HEK293 (cell line): Measurements from ENCODE around the gene MAPK8IP3.

Source experiments
- CTCF ChIA-PET: fragments of 350-600 bp; formaldehyde crosslinking; extraction: SDS; loops from one replicate; lab custom pipeline; 2021; ENCODE audit warnings: antibody characterized with exemption; lab: Yijun Ruan, JAX
- POLR2A ChIA-PET: fragments of 300-600 bp; formaldehyde crosslinking; extraction: SDS; loops from one replicate; lab custom pipeline; 2020; ENCODE audit warnings: antibody characterized with exemption, inconsistent platforms; lab: Yijun Ruan, JAX
- H3K27ac ChIP-seq: fragments of 200-500 bp; sonication (Bioruptor generic); 2 replicates; pipeline ENCODE4 v1.5.1; 2014; ENCODE audit warnings: low read depth, low read length, control low read depth, inconsistent platforms; ENCODE audit errors: extremely low read depth
- H3K36me3 ChIP-seq, 2 experiments: fragments of 200-500 bp in 1 of 2; sonication (Bioruptor generic) in 1 of 2; 1 replicate in 1 of 2; 2 replicates in 1 of 2; pipeline ENCODE4 v1.5.1; 2014 to 2017; ENCODE audit warnings: inconsistent platforms in 2 of 2, low read length in 2 of 2; ENCODE audit not compliant: control insufficient read depth in 2 of 2, insufficient read depth in 1 of 2
- H3K4me1 ChIP-seq: fragments of 200-500 bp; sonication (Bioruptor generic); 2 replicates; pipeline ENCODE4 v1.5.1; 2014; ENCODE audit warnings: mild to moderate bottlenecking, low read length, inconsistent platforms; ENCODE audit not compliant: control insufficient read depth, insufficient read depth
- H3K4me3 ChIP-seq: 2 replicates; pipeline ENCODE4 v1.5.1; 2011; ENCODE audit warnings: low read depth, mild to moderate bottlenecking, control low read depth, low read length, moderate library complexity
- H3K9me3 ChIP-seq: fragments of 200-500 bp; sonication (Bioruptor generic); 2 replicates; pipeline ENCODE4 v1.5.1; 2014; ENCODE audit warnings: low read depth, low read length, inconsistent platforms; ENCODE audit not compliant: control insufficient read depth, insufficient read depth
- GLIS1 ChIP-seq: fragments of 450-650 bp; formaldehyde crosslinking; IDR thresholded peaks from 2 replicates; pipeline ENCODE4 v1.5.1; 2016; ENCODE audit warnings: missing biosample characterization, missing genetic modification characterization
- KLF7 ChIP-seq: fragments of 450-650 bp; formaldehyde crosslinking; IDR thresholded peaks from 2 replicates; pipeline ENCODE4 v1.5.1; 2016; ENCODE audit warnings: missing biosample characterization, missing genetic modification characterization, borderline replicate concordance
- MEIS1 ChIP-seq: sonication (generic); formaldehyde crosslinking; IDR thresholded peaks from 2 replicates; pipeline ENCODE4 v1.8.1; 2022; ENCODE audit warnings: missing genetic modification reagents, mild to moderate bottlenecking, borderline replicate concordance
- SCRT1 ChIP-seq: fragments of 450-650 bp; formaldehyde crosslinking; IDR thresholded peaks from 2 replicates; pipeline ENCODE4 v1.5.1; 2016; ENCODE audit warnings: missing biosample characterization, missing genetic modification characterization, borderline replicate concordance
- WT1 ChIP-seq: fragments of 450-650 bp; formaldehyde crosslinking; IDR thresholded peaks from 2 replicates; pipeline ENCODE4 v1.5.1; 2016; ENCODE audit warnings: missing biosample characterization, missing genetic modification characterization
- ZBTB17 ChIP-seq: fragments of 450-650 bp; formaldehyde crosslinking; IDR thresholded peaks from 2 replicates; pipeline ENCODE4 v1.5.1; 2016; ENCODE audit warnings: missing biosample characterization, missing genetic modification characterization
- ZEB2 ChIP-seq: fragments of 450-650 bp; formaldehyde crosslinking; IDR thresholded peaks from 2 replicates; pipeline ENCODE4 v1.5.1; 2016; ENCODE audit warnings: missing biosample characterization, missing genetic modification characterization
- ZFHX2 ChIP-seq: fragments of 450-650 bp; formaldehyde crosslinking; conservative IDR thresholded peaks from 2 replicates; pipeline ENCODE4 v1.5.1; 2016; ENCODE audit warnings: missing biosample characterization, missing genetic modification characterization
- ZFP3 ChIP-seq: fragments of 450-650 bp; formaldehyde crosslinking; IDR thresholded peaks from 2 replicates; pipeline ENCODE4 v1.5.1; 2016; ENCODE audit warnings: low read depth, missing biosample characterization, missing genetic modification characterization
- ZNF140 ChIP-seq: fragments of 450-650 bp; formaldehyde crosslinking; IDR thresholded peaks from 2 replicates; pipeline ENCODE4 v1.5.1; 2016; ENCODE audit warnings: missing biosample characterization, missing genetic modification characterization
- ZNF146 ChIP-seq: fragments of 450-650 bp; formaldehyde crosslinking; IDR thresholded peaks from 2 replicates; pipeline ENCODE4 v1.5.1; 2016; ENCODE audit warnings: missing biosample characterization, missing genetic modification characterization
- ZNF175 ChIP-seq: fragments of 450-650 bp; formaldehyde crosslinking; IDR thresholded peaks from 2 replicates; pipeline ENCODE4 v1.5.1; 2016; ENCODE audit warnings: missing biosample characterization, missing genetic modification characterization
- ZNF341 ChIP-seq: fragments of 450-650 bp; formaldehyde crosslinking; IDR thresholded peaks from 2 replicates; pipeline ENCODE4; 2016; ENCODE audit warnings: low read depth, missing biosample characterization, missing genetic modification characterization
- ZNF37A ChIP-seq: fragments of 450-650 bp; IDR thresholded peaks from 2 replicates; pipeline ENCODE4 v1.5.1; 2018; ENCODE audit warnings: missing biosample characterization, missing genetic modification characterization
- ZNF558 ChIP-seq: fragments of 450-650 bp; formaldehyde crosslinking; IDR thresholded peaks from 2 replicates; pipeline ENCODE4 v1.5.1; 2016; ENCODE audit warnings: missing biosample characterization, missing genetic modification characterization
- ZNF707 ChIP-seq: fragments of 450-650 bp; formaldehyde crosslinking; IDR thresholded peaks from 2 replicates; pipeline ENCODE4 v1.5.1; 2016; ENCODE audit warnings: missing biosample characterization, missing genetic modification characterization
- ZNF792 ChIP-seq: fragments of 450-650 bp; formaldehyde crosslinking; IDR thresholded peaks from 2 replicates; pipeline ENCODE4 v1.5.1; 2016; ENCODE audit warnings: missing biosample characterization, missing genetic modification characterization
- TF ChIP-seq, protein P1 (sequence below): fragments of 450-650 bp; formaldehyde crosslinking; IDR thresholded peaks from 2 replicates; pipeline ENCODE4 v1.5.1; 2016; ENCODE audit warnings: missing biosample characterization, missing genetic modification characterization, borderline replicate concordance
- TF ChIP-seq, protein P2 (sequence below): fragments of 450-650 bp; formaldehyde crosslinking; optimal IDR thresholded peaks from 2 replicates; pipeline ENCODE3; 2016; ENCODE audit warnings: missing biosample characterization, mild to moderate bottlenecking, missing genetic modification characterization
- TF ChIP-seq, protein P3 (sequence below): fragments of 450-650 bp; formaldehyde crosslinking; conservative IDR thresholded peaks from 2 replicates; pipeline ENCODE4 v1.5.1; 2016; ENCODE audit warnings: low read depth, missing biosample characterization, missing genetic modification characterization
- TF ChIP-seq, protein P4 (sequence below): fragments of 450-650 bp; formaldehyde crosslinking; IDR thresholded peaks from 2 replicates; pipeline ENCODE4 v1.5.1; 2016; ENCODE audit warnings: missing biosample characterization, missing genetic modification characterization
- TF ChIP-seq, protein P5 (sequence below): IDR thresholded peaks from 2 replicates; pipeline ENCODE4 v1.6.1; 2011; ENCODE audit warnings: mild to moderate bottlenecking, low read depth, low read length, borderline replicate concordance

Gene MAPK8IP3

DNA sequence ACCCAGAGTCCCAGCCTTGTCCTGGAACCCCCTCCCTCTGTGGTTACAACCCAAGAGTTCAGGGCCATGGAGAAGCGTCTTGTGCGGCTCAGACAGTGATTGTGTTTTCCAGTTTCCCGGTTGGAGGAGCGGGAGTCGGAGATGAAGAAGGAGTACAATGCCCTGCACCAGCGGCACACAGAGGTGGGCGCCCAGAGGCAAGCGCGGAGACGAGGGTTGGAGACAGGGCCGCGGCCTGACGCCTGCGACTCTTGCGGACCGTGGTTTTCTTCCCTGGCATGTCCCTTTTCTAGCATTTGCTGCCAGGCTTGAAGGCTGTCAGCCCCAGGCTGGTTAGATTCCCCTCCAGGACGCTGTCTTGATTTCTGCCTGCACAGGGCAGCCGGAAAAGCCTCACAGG, 23.0 kb downstream of the MAPK8IP3 start (continued):
- no peak for TF ChIP-seq MEIS1
- TF ChIP-seq, protein P1, sequence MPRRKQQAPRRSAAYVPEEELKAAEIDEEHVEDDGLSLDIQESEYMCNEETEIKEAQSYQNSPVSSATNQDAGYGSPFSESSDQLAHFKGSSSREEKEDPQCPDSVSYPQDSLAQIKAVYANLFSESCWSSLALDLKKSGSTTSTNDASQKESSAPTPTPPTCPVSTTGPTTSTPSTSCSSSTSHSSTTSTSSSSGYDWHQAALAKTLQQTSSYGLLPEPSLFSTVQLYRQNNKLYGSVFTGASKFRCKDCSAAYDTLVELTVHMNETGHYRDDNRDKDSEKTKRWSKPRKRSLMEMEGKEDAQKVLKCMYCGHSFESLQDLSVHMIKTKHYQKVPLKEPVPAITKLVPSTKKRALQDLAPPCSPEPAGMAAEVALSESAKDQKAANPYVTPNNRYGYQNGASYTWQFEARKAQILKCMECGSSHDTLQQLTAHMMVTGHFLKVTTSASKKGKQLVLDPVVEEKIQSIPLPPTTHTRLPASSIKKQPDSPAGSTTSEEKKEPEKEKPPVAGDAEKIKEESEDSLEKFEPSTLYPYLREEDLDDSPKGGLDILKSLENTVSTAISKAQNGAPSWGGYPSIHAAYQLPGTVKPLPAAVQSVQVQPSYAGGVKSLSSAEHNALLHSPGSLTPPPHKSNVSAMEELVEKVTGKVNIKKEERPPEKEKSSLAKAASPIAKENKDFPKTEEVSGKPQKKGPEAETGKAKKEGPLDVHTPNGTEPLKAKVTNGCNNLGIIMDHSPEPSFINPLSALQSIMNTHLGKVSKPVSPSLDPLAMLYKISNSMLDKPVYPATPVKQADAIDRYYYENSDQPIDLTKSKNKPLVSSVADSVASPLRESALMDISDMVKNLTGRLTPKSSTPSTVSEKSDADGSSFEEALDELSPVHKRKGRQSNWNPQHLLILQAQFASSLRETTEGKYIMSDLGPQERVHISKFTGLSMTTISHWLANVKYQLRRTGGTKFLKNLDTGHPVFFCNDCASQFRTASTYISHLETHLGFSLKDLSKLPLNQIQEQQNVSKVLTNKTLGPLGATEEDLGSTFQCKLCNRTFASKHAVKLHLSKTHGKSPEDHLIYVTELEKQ (tag by site-specific recombination) = no peak
- TF ChIP-seq ZNF707 = no peak
- TF ChIP-seq ZNF146 (tag by site-specific recombination) = no peak
- no peak for TF ChIP-seq ZNF341 (tag by site-specific recombination)
- TF ChIP-seq ZFHX2 (tag by site-specific recombination) = no peak
- no peak for TF ChIP-seq ZNF558 (tag by site-specific recombination)

DNA sequence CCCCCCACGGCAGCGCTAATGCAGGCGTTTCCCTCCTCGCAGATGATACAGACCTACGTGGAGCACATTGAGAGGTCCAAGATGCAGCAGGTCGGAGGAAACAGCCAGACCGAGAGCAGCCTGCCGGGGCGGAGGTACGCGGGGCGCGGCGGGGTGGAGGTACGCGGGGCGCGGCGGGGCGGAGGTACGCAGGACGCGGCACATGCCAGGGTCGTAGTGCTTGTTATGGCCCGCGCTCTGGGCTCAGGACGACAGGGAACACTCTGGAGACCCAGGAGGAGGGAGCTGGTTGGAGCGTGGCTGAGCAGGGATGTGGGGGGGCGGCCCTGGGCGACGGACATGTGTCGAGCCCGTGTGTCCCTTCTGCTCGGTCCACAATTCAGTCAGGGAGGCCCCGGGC, 23.4 kb downstream of the MAPK8IP3 start:
- no peaks in the 10 kb centered on the region for H3K4me1 ChIP-seq
- POLR2A ChIA-PET = no interaction called here
- H3K4me3 ChIP-seq = no peak overlapping the region
- no peak for TF ChIP-seq ZNF792 (tag by site-specific recombination)
- TF ChIP-seq, protein P2, sequence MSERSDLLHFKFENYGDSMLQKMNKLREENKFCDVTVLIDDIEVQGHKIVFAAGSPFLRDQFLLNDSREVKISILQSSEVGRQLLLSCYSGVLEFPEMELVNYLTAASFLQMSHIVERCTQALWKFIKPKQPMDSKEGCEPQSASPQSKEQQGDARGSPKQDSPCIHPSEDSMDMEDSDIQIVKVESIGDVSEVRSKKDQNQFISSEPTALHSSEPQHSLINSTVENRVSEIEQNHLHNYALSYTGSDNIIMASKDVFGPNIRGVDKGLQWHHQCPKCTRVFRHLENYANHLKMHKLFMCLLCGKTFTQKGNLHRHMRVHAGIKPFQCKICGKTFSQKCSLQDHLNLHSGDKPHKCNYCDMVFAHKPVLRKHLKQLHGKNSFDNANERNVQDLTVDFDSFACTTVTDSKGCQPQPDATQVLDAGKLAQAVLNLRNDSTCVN = no peak
- TF ChIP-seq, protein P3, sequence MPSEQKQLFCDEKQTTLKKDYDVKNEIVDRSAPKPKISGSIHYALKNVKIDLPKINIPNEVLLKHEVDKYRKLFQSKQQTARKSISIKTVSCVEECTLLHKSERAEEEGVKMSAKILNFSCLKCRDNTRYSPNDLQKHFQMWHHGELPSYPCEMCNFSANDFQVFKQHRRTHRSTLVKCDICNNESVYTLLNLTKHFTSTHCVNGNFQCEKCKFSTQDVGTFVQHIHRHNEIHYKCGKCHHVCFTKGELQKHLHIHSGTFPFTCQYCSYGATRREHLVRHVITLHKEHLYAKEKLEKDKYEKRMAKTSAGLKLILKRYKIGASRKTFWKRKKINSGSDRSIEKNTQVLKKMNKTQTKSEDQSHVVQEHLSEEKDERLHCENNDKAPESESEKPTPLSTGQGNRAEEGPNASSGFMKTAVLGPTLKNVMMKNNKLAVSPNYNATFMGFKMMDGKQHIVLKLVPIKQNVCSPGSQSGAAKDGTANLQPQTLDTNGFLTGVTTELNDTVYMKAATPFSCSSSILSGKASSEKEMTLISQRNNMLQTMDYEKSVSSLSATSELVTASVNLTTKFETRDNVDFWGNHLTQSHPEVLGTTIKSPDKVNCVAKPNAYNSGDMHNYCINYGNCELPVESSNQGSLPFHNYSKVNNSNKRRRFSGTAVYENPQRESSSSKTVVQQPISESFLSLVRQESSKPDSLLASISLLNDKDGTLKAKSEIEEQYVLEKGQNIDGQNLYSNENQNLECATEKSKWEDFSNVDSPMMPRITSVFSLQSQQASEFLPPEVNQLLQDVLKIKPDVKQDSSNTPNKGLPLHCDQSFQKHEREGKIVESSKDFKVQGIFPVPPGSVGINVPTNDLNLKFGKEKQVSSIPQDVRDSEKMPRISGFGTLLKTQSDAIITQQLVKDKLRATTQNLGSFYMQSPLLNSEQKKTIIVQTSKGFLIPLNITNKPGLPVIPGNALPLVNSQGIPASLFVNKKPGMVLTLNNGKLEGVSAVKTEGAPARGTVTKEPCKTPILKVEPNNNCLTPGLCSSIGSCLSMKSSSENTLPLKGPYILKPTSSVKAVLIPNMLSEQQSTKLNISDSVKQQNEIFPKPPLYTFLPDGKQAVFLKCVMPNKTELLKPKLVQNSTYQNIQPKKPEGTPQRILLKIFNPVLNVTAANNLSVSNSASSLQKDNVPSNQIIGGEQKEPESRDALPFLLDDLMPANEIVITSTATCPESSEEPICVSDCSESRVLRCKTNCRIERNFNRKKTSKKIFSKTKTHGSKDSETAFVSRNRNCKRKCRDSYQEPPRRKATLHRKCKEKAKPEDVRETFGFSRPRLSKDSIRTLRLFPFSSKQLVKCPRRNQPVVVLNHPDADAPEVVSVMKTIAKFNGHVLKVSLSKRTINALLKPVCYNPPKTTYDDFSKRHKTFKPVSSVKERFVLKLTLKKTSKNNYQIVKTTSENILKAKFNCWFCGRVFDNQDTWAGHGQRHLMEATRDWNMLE (tag by site-specific recombination) = no peak
- no peak for TF ChIP-seq KLF7
- TF ChIP-seq ZNF140 (tag by site-specific recombination) = no peak
- TF ChIP-seq, all 188 proteins: peak for 0
- H3K9me3 ChIP-seq = no peaks in the 10 kb centered on the region
- H3K27ac ChIP-seq = no peak overlapping the region
- peaks cover 6 to 81% of the 10 kb centered on the region in 2 experiments; a peak in 2 of 3 replicates for H3K36me3 ChIP-seq
- CTCF ChIA-PET = no interaction called here

DNA sequence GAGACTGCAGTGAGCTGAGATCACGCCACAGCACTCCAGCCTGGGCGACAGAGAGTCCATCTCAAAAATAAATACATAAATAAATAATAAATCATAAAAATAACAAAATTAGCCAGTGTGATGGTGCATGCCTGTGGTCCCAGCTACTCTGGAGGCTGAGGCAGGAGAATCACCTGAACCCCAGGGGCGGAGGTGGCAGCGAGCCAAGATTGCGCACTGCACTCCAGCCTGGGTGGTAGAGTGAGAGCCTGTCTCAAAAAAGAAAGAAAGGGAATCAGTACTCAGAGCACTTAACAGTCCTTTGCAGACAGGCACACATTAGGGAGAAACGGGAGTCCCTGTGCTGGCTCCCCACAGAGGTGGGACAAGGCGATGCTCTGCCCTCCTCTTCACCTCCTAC, 25.1 kb downstream of the MAPK8IP3 start:
- H3K27ac ChIP-seq = no peak overlapping the region
- peaks cover 6 to 88% of the 10 kb centered on the region in 2 experiments; a peak in 2 of 3 replicates for H3K36me3 ChIP-seq
- H3K4me1 ChIP-seq = no peaks in the 10 kb centered on the region
- no peaks in the 10 kb centered on the region for H3K9me3 ChIP-seq
- CTCF ChIA-PET = no interaction called here
- POLR2A ChIA-PET = no interaction called here
- H3K4me3 ChIP-seq = no peak overlapping the region
- TF ChIP-seq ZNF37A (tag by site-specific recombination) (no peak), WT1 (no peak), ZFP3 (no peak), GLIS1 (tag by site-specific recombination) (no peak), SCRT1 (no peak), ZNF175 (no peak), ZBTB17 (tag by site-specific recombination) (no peak), ZEB2 (tag by site-specific recombination) (no peak)
- TF ChIP-seq, protein P4, sequence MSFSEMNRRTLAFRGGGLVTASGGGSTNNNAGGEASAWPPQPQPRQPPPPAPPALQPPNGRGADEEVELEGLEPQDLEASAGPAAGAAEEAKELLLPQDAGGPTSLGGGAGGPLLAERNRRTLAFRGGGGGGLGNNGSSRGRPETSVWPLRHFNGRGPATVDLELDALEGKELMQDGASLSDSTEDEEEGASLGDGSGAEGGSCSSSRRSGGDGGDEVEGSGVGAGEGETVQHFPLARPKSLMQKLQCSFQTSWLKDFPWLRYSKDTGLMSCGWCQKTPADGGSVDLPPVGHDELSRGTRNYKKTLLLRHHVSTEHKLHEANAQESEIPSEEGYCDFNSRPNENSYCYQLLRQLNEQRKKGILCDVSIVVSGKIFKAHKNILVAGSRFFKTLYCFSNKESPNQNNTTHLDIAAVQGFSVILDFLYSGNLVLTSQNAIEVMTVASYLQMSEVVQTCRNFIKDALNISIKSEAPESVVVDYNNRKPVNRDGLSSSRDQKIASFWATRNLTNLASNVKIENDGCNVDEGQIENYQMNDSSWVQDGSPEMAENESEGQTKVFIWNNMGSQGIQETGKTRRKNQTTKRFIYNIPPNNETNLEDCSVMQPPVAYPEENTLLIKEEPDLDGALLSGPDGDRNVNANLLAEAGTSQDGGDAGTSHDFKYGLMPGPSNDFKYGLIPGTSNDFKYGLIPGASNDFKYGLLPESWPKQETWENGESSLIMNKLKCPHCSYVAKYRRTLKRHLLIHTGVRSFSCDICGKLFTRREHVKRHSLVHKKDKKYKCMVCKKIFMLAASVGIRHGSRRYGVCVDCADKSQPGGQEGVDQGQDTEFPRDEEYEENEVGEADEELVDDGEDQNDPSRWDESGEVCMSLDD (tag by site-specific recombination) = no peak
- TF ChIP-seq, protein P5, sequence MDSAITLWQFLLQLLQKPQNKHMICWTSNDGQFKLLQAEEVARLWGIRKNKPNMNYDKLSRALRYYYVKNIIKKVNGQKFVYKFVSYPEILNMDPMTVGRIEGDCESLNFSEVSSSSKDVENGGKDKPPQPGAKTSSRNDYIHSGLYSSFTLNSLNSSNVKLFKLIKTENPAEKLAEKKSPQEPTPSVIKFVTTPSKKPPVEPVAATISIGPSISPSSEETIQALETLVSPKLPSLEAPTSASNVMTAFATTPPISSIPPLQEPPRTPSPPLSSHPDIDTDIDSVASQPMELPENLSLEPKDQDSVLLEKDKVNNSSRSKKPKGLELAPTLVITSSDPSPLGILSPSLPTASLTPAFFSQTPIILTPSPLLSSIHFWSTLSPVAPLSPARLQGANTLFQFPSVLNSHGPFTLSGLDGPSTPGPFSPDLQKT = no peak
